K562 (cell line): Measurements from ENCODE around the gene N4BP3.

Experiments used
- CEBPB ChIP-seq: fragments of 450-650 bp; IDR thresholded peaks from 2 replicates; pipeline ENCODE4 v1.6.1; 2016; ENCODE audit warnings: missing genetic modification characterization, missing compliant biosample characterization
- CREB1 ChIP-seq, 2 experiments: sonication (generic) in 1 of 2; formaldehyde crosslinking in 1 of 2; IDR thresholded peaks; 2 replicates each; pipeline versions ENCODE4 v1.6.1 to v1.8.0; 2012 to 2022; ENCODE audit warnings: inconsistent platforms in 1 of 2, mild to moderate bottlenecking in 1 of 2, missing genetic modification reagents in 1 of 2, moderate library complexity in 1 of 2
- CTCF ChIP-seq, 3 experiments: IDR thresholded peaks in 2 of 3; conservative IDR thresholded peaks in 1 of 3; 2 replicates each; pipeline ENCODE4 v1.5.1; 2011 to 2012; ENCODE audit warnings: low read length in 3 of 3, mild to moderate bottlenecking in 3 of 3, control low read depth in 2 of 3, improper control_type of control experiment in 1 of 3, inconsistent platforms in 1 of 3, low read depth in 1 of 3, mixed read lengths in 1 of 3, moderate library complexity in 1 of 3; ENCODE audit not compliant: insufficient read depth in 2 of 3
- GABPA ChIP-seq: fragments of 200-800 bp; sonication (Bioruptor generic); conservative IDR thresholded peaks from 2 replicates; pipeline ENCODE4 v1.6.1; 2016; ENCODE audit warnings: low read depth, missing genetic modification characterization, missing compliant biosample characterization
- MITF ChIP-seq: IDR thresholded peaks from 2 replicates; pipeline ENCODE4 v1.6.1; 2014; ENCODE audit warnings: antibody characterized with exemption
- NRF1 ChIP-seq, 2 experiments: fragments of 450-650 bp; IDR thresholded peaks in 1 of 2; conservative IDR thresholded peaks in 1 of 2; 2 replicates each; pipeline ENCODE4 v1.6.1; 2014; ENCODE audit warnings: mild to moderate bottlenecking in 2 of 2
- POLR2A ChIP-seq: fragments of 450-650 bp; conservative IDR thresholded peaks from 2 replicates; pipeline ENCODE4 v1.6.1; 2016
- POLR2AphosphoS5 ChIP-seq: IDR thresholded peaks from 2 replicates; pipeline ENCODE4 v1.6.1; 2011; ENCODE audit warnings: mild to moderate bottlenecking, low read depth, low read length, moderate library complexity; ENCODE audit not compliant: control insufficient read depth, insufficient read depth
- SP1 ChIP-seq: sonication (generic); formaldehyde crosslinking; IDR thresholded peaks from 2 replicates; pipeline ENCODE4 v1.8.1; 2022; ENCODE audit warnings: mild to moderate bottlenecking, missing genetic modification reagents
- TAF9B ChIP-seq: fragments of 450-650 bp; IDR thresholded peaks from 2 replicates; pipeline ENCODE4 v1.6.1; 2018; ENCODE audit warnings: mild to moderate bottlenecking; ENCODE audit not compliant: partially characterized antibody
- ZNF24 ChIP-seq: fragments of 450-650 bp; IDR thresholded peaks from 2 replicates; pipeline ENCODE4 v1.6.1; 2016
- ZNF740 ChIP-seq, 3 experiments: fragments of 200-800 bp in 1 of 3; sonication (Bioruptor generic) in 1 of 3; sonication (generic) in 1 of 3; formaldehyde crosslinking in 1 of 3; IDR thresholded peaks; 2 replicates each; pipeline versions ENCODE4 v1.6.1 to v1.8.0; 2016 to 2022; ENCODE audit warnings: mild to moderate bottlenecking in 2 of 3, missing compliant biosample characterization in 2 of 3, missing genetic modification characterization in 2 of 3, missing genetic modification reagents in 1 of 3
- TF ChIP-seq, protein P1 (sequence below), 2 experiments: fragments of 450-650 bp; formaldehyde crosslinking in 1 of 2; IDR thresholded peaks; 2 replicates each; pipeline versions ENCODE4 v1.4.0 to v1.6.1; 2014 to 2020; ENCODE audit warnings: mild to moderate bottlenecking in 2 of 2, borderline replicate concordance in 1 of 2, low read depth in 1 of 2
- TF ChIP-seq, protein P2 (sequence below): fragments of 250-450 bp; sonication (Bioruptor Pico); IDR thresholded peaks from 2 replicates; pipeline ENCODE4 v1.8.0; 2021; ENCODE audit warnings: mild to moderate bottlenecking, moderate library complexity

GRCh38 chr5:178108966-178109365, 4.4 kb upstream of the N4BP3 start:
- no peak for TF ChIP-seq CREB1 (IDR thresholded peaks at IDR 0.05)
- TF ChIP-seq CREB1 (CRISPR knock-in tag; IDR thresholded peaks at IDR 0.05), result no peak
- no peak for TF ChIP-seq SP1 (CRISPR knock-in tag)
- no peak for TF ChIP-seq CTCF (IDR thresholded peaks at IDR 0.05 in 2 of 3, conservative IDR thresholded peaks at IDR 0.05 in 1 of 3; ENCODE audit: insufficient read depth in 2 of 3, low read depth in 1 of 3, low read length in 3 of 3)
- no peak for TF ChIP-seq TAF9B
- TF ChIP-seq ZNF24, result no peak
- TF ChIP-seq POLR2AphosphoS5, result no peak
- TF ChIP-seq, protein P1, sequence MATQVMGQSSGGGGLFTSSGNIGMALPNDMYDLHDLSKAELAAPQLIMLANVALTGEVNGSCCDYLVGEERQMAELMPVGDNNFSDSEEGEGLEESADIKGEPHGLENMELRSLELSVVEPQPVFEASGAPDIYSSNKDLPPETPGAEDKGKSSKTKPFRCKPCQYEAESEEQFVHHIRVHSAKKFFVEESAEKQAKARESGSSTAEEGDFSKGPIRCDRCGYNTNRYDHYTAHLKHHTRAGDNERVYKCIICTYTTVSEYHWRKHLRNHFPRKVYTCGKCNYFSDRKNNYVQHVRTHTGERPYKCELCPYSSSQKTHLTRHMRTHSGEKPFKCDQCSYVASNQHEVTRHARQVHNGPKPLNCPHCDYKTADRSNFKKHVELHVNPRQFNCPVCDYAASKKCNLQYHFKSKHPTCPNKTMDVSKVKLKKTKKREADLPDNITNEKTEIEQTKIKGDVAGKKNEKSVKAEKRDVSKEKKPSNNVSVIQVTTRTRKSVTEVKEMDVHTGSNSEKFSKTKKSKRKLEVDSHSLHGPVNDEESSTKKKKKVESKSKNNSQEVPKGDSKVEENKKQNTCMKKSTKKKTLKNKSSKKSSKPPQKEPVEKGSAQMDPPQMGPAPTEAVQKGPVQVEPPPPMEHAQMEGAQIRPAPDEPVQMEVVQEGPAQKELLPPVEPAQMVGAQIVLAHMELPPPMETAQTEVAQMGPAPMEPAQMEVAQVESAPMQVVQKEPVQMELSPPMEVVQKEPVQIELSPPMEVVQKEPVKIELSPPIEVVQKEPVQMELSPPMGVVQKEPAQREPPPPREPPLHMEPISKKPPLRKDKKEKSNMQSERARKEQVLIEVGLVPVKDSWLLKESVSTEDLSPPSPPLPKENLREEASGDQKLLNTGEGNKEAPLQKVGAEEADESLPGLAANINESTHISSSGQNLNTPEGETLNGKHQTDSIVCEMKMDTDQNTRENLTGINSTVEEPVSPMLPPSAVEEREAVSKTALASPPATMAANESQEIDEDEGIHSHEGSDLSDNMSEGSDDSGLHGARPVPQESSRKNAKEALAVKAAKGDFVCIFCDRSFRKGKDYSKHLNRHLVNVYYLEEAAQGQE (IDR thresholded peaks at IDR 0.05; ENCODE audit: borderline replicate concordance), result no peak
- TF ChIP-seq, protein P1 (CRISPR knock-in tag; IDR thresholded peaks at IDR 0.05; ENCODE audit: low read depth), result no peak
- TF ChIP-seq MITF, result no peak
- TF ChIP-seq CEBPB (tag), result no peak
- no peak for TF ChIP-seq ZNF740 (CRISPR knock-in tag; IDR thresholded peaks at IDR 0.05)
- no peak for TF ChIP-seq ZNF740 (tag; IDR thresholded peaks at IDR 0.05)
- TF ChIP-seq, protein P2, sequence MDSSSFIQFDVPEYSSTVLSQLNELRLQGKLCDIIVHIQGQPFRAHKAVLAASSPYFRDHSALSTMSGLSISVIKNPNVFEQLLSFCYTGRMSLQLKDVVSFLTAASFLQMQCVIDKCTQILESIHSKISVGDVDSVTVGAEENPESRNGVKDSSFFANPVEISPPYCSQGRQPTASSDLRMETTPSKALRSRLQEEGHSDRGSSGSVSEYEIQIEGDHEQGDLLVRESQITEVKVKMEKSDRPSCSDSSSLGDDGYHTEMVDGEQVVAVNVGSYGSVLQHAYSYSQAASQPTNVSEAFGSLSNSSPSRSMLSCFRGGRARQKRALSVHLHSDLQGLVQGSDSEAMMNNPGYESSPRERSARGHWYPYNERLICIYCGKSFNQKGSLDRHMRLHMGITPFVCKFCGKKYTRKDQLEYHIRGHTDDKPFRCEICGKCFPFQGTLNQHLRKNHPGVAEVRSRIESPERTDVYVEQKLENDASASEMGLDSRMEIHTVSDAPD (CRISPR knock-in tag), result no peak
- TF ChIP-seq POLR2A, result no peak
- TF ChIP-seq NRF1 (conservative IDR thresholded peaks at IDR 0.05 in 1 of 2, IDR thresholded peaks at IDR 0.05 in 1 of 2), result no peak
- no peak for TF ChIP-seq GABPA (tag)
